Liver (tissue), 9 donors: ENCODE data around the gene ABHD2. TPM values are rescaled to one million over a fixed set of nuclear protein-coding genes. Genes with fewer than 3 reads are reported as not detected.

ENCODE experiments used
- DNase-seq: peaks from one replicate; pipeline ENCODE4 v3.0.0-alpha.2; 2017; ENCODE audit warnings: low spot score
- H3K27ac ChIP-seq, 2 donors: one replicate each; pipeline ENCODE4 v1.7.0; 2013; ENCODE audit warnings: inconsistent platforms in 2 of 2, low read length in 2 of 2, control low read depth in 1 of 2, low read depth in 1 of 2, mild to moderate bottlenecking in 1 of 2
- H3K27me3 ChIP-seq, 4 donors: one replicate each; pipeline versions ENCODE4 v1.6.1 to v1.7.0; 2013; ENCODE audit warnings: low read length in 3 of 4, inconsistent platforms in 1 of 4, mild to moderate bottlenecking in 1 of 4, moderate library complexity in 1 of 4; ENCODE audit not compliant: control insufficient read depth in 4 of 4, insufficient read depth in 4 of 4
- H3K36me3 ChIP-seq, 4 donors: one replicate each; pipeline versions ENCODE4 v1.6.1 to v1.7.0; 2013; ENCODE audit warnings: low read length in 3 of 4, mild to moderate bottlenecking in 3 of 4, low read depth in 1 of 4, moderate library complexity in 1 of 4; ENCODE audit not compliant: control insufficient read depth in 4 of 4, insufficient read depth in 3 of 4
- H3K4me1 ChIP-seq, 4 donors: one replicate each; pipeline versions ENCODE4 v1.6.1 to v1.7.0; 2013; ENCODE audit warnings: low read length in 3 of 4, mild to moderate bottlenecking in 3 of 4, moderate library complexity in 1 of 4; ENCODE audit not compliant: control insufficient read depth in 4 of 4, insufficient read depth in 4 of 4
- H3K4me3 ChIP-seq, 3 donors: one replicate each; pipeline versions ENCODE4 v1.6.1 to v1.7.0; 2013; ENCODE audit warnings: low read length in 3 of 3, control low read depth in 1 of 3, low read depth in 1 of 3, mild to moderate bottlenecking in 1 of 3
- H3K9ac ChIP-seq, 2 donors: one replicate each; pipeline ENCODE4 v1.7.0; 2013; ENCODE audit warnings: low read length in 2 of 2, mild to moderate bottlenecking in 2 of 2, moderate library complexity in 2 of 2, control low read depth in 1 of 2, low read depth in 1 of 2
- H3K9me3 ChIP-seq, 4 donors: one replicate each; pipeline versions ENCODE4 v1.6.1 to v1.7.0; 2013; ENCODE audit warnings: low read length in 3 of 4; ENCODE audit not compliant: control insufficient read depth in 4 of 4
- EGR1 ChIP-seq, 2 donors: IDR thresholded peaks; 2 replicates each; pipeline ENCODE4 v1.6.1; 2016 to 2018; ENCODE audit warnings: antibody characterized with exemption in 2 of 2, low read depth in 2 of 2
- FOXA1 ChIP-seq: IDR thresholded peaks from 2 replicates; pipeline ENCODE4 v1.6.1; 2016; ENCODE audit warnings: antibody characterized with exemption
- FOXA2 ChIP-seq: IDR thresholded peaks from 2 replicates; pipeline ENCODE4 v1.6.1; 2016; ENCODE audit warnings: antibody characterized with exemption
- GABPA ChIP-seq, 2 donors: IDR thresholded peaks in 1 of 2; conservative IDR thresholded peaks in 1 of 2; 2 replicates each; pipeline ENCODE4 v1.6.1; 2016; ENCODE audit warnings: antibody characterized with exemption in 2 of 2, mild to moderate bottlenecking in 1 of 2, moderate library complexity in 1 of 2
- HNF4A ChIP-seq, 2 donors: conservative IDR thresholded peaks; 2 replicates each; pipeline ENCODE4 v1.6.1; 2016; ENCODE audit warnings: antibody characterized with exemption in 2 of 2, mild to moderate bottlenecking in 2 of 2
- HNF4G ChIP-seq: IDR thresholded peaks from 2 replicates; pipeline ENCODE4 v1.6.1; 2016; ENCODE audit warnings: antibody characterized with exemption
- JUND ChIP-seq, 2 donors: IDR thresholded peaks; 2 replicates each; pipeline ENCODE4 v1.6.1; 2016; ENCODE audit warnings: antibody characterized with exemption in 2 of 2
- MAX ChIP-seq: IDR thresholded peaks from 2 replicates; pipeline ENCODE4 v1.6.1; 2016; ENCODE audit warnings: antibody characterized with exemption
- NR2F2 ChIP-seq: IDR thresholded peaks from 2 replicates; pipeline ENCODE4 v1.6.1; 2016; ENCODE audit warnings: antibody characterized with exemption
- RAD21 ChIP-seq, 2 donors: IDR thresholded peaks; 2 replicates each; pipeline ENCODE4 v1.6.1; 2016; ENCODE audit warnings: antibody characterized with exemption in 2 of 2, mild to moderate bottlenecking in 2 of 2
- REST ChIP-seq: IDR thresholded peaks from 2 replicates; pipeline ENCODE4 v1.6.1; 2016; ENCODE audit warnings: antibody characterized with exemption, mild to moderate bottlenecking
- RXRA ChIP-seq, 2 donors: IDR thresholded peaks; 2 replicates each; pipeline ENCODE4 v1.6.1; 2017 to 2018; ENCODE audit warnings: antibody characterized with exemption in 2 of 2, mild to moderate bottlenecking in 1 of 2
- SP1 ChIP-seq: IDR thresholded peaks from 2 replicates; pipeline ENCODE4 v1.6.1; 2018; ENCODE audit warnings: antibody characterized with exemption, mild to moderate bottlenecking
- TAF1 ChIP-seq: conservative IDR thresholded peaks from 2 replicates; pipeline ENCODE4 v1.6.1; 2016; ENCODE audit warnings: antibody characterized with exemption, mild to moderate bottlenecking
- YY1 ChIP-seq: IDR thresholded peaks from 2 replicates; pipeline ENCODE4 v1.6.1; 2016; ENCODE audit warnings: antibody characterized with exemption, mild to moderate bottlenecking
- WGBS: extraction: QIAGEN DNeasy Blood & Tissue Kit; methylation state at CpG from one replicate; pipeline ENCODE4 v1.1.7; 2013; 5-methylcytosine and 5-hydroxymethylcytosine counted together
- polyA plus RNA-seq, 2 donors: library from polyadenylated mRNA; stranded (reverse) in 1 of 2; unstranded in 1 of 2; fragments of 200-250 nt in 1 of 2; fragments of >200 nt in 1 of 2; fragmentation: Nextera tagmentation in 1 of 2; extraction: Ambion mirVana in 1 of 2; gene quantifications; one replicate each; pipeline versions ENCODE4 v1.2.1 to v1.2.3, GENCODE V29; 2013 to 2015
- total RNA-seq, 2 donors: library from RNA; depleted of rRNA; stranded (reverse); fragments of >200 nt; gene quantifications; one replicate each; pipeline ENCODE4 v1.2.3, GENCODE V29; 2014
- TF ChIP-seq, protein P1 (sequence below): IDR thresholded peaks from 2 replicates; pipeline ENCODE4 v1.6.1; 2016; ENCODE audit warnings: antibody characterized with exemption
- TF ChIP-seq, protein P2 (sequence below): IDR thresholded peaks from 2 replicates; pipeline ENCODE4 v1.6.1; 2016; ENCODE audit warnings: antibody characterized with exemption
- TF ChIP-seq, protein P3 (sequence below): fragments of 150-350 bp; IDR thresholded peaks from 2 replicates; pipeline ENCODE4 v1.5.1; 2017; ENCODE audit warnings: improper control_type of control experiment, low read depth, low read length; ENCODE audit not compliant: missing input control
- donor health status: healthy.
- donor health status: healthy.
- donor health status: healthy.
- donor health status: healthy.
- donor health status: healthy.

The ABHD2 gene
- total and polyA plus RNA-seq, 4 donors, result 34.6 to 663 (median 65.1) TPM

- DNase-seq, result no peak
- no peak overlapping the region for H3K27ac ChIP-seq
- no peaks in the 10 kb centered on the region for H3K4me1 ChIP-seq
Measured at GRCh38 chr15:89197503-89197971, 109.3 kb downstream of the ABHD2 start.

GRCh38 chr15:89198196-89198595, 109.9 kb downstream of the ABHD2 start:
- peaks cover 15 to 70% (median 50%) of the 10 kb centered on the region in 4 donors for H3K36me3 ChIP-seq
- no peaks in the 10 kb centered on the region for H3K4me1 ChIP-seq
- no peak overlapping the region for H3K4me3 ChIP-seq
- no peaks in the 10 kb centered on the region for H3K9me3 ChIP-seq
- H3K27ac ChIP-seq, result no peak overlapping the region
- no peak overlapping the region for H3K9ac ChIP-seq
- 90% methylated on average over 2 of the region's 2 CpGs for WGBS
- DNase-seq, result no peak
- no peak for TF ChIP-seq REST
- TF ChIP-seq YY1, result no peak
- TF ChIP-seq EGR1 (IDR thresholded peaks at IDR 0.05; ENCODE audit: low read depth in 2 of 2), result no peak
- TF ChIP-seq FOXA2, result no peak
- TF ChIP-seq, protein P1, sequence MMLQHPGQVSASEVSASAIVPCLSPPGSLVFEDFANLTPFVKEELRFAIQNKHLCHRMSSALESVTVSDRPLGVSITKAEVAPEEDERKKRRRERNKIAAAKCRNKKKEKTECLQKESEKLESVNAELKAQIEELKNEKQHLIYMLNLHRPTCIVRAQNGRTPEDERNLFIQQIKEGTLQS, result no peak
- TF ChIP-seq NR2F2, result no peak
- no peak for TF ChIP-seq RXRA (IDR thresholded peaks at IDR 0.05)
- TF ChIP-seq MAX, result no peak
- TF ChIP-seq GABPA (IDR thresholded peaks at IDR 0.05 in 1 of 2, conservative IDR thresholded peaks at IDR 0.05 in 1 of 2), result no peak
- TF ChIP-seq FOXA1, result no peak
- TF ChIP-seq RAD21 (IDR thresholded peaks at IDR 0.05), result no peak
- no peak for TF ChIP-seq JUND (IDR thresholded peaks at IDR 0.05)
- TF ChIP-seq TAF1, result no peak
- no peak for TF ChIP-seq HNF4G
- H3K27me3 ChIP-seq, result no peaks in the 10 kb centered on the region

More at GRCh38 chr15:89197503-89197971, 109.3 kb downstream of the ABHD2 start:
- Histone ChIP-seq H3K27me3 (no peaks in the 10 kb centered on the region), H3K4me3 (no peak overlapping the region), H3K36me3 (peaks cover 18 to 76% (median 57%) of the 10 kb centered on the region in 4 donors), H3K9ac (no peak overlapping the region), H3K9me3 (no peaks in the 10 kb centered on the region)
- WGBS, result 60% methylated on average over 4 of the region's 4 CpGs
- TF ChIP-seq YY1, result no peak
- TF ChIP-seq, protein P2, sequence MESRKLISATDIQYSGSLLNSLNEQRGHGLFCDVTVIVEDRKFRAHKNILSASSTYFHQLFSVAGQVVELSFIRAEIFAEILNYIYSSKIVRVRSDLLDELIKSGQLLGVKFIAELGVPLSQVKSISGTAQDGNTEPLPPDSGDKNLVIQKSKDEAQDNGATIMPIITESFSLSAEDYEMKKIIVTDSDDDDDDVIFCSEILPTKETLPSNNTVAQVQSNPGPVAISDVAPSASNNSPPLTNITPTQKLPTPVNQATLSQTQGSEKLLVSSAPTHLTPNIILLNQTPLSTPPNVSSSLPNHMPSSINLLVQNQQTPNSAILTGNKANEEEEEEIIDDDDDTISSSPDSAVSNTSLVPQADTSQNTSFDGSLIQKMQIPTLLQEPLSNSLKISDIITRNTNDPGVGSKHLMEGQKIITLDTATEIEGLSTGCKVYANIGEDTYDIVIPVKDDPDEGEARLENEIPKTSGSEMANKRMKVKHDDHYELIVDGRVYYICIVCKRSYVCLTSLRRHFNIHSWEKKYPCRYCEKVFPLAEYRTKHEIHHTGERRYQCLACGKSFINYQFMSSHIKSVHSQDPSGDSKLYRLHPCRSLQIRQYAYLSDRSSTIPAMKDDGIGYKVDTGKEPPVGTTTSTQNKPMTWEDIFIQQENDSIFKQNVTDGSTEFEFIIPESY, result no peak
- TF ChIP-seq NR2F2, result no peak
- TF ChIP-seq FOXA1, result no peak
- TF ChIP-seq RXRA (IDR thresholded peaks at IDR 0.05), result no peak
- TF ChIP-seq EGR1 (IDR thresholded peaks at IDR 0.05; ENCODE audit: low read depth in 2 of 2), result no peak
- TF ChIP-seq GABPA (IDR thresholded peaks at IDR 0.05 in 1 of 2, conservative IDR thresholded peaks at IDR 0.05 in 1 of 2), result no peak
- no peak for TF ChIP-seq RAD21 (IDR thresholded peaks at IDR 0.05)
- no peak for TF ChIP-seq HNF4A (conservative IDR thresholded peaks at IDR 0.05)
- no peak for TF ChIP-seq FOXA2
- no peak for TF ChIP-seq HNF4G
- TF ChIP-seq, protein P3, sequence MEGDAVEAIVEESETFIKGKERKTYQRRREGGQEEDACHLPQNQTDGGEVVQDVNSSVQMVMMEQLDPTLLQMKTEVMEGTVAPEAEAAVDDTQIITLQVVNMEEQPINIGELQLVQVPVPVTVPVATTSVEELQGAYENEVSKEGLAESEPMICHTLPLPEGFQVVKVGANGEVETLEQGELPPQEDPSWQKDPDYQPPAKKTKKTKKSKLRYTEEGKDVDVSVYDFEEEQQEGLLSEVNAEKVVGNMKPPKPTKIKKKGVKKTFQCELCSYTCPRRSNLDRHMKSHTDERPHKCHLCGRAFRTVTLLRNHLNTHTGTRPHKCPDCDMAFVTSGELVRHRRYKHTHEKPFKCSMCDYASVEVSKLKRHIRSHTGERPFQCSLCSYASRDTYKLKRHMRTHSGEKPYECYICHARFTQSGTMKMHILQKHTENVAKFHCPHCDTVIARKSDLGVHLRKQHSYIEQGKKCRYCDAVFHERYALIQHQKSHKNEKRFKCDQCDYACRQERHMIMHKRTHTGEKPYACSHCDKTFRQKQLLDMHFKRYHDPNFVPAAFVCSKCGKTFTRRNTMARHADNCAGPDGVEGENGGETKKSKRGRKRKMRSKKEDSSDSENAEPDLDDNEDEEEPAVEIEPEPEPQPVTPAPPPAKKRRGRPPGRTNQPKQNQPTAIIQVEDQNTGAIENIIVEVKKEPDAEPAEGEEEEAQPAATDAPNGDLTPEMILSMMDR, result no peak
- TF ChIP-seq, protein P1, result no peak
- no peak for TF ChIP-seq SP1
